Transverse colon (tissue), 4 donors: ENCODE data around the gene SLC30A9. TPM values are rescaled to one million over a fixed set of nuclear protein-coding genes. Genes with fewer than 3 reads are reported as not detected.

Experiments used
- DNase-seq: peaks from one replicate; pipeline ENCODE4 v3.0.0-alpha.2; 2019
- H3K27ac ChIP-seq, 4 donors: fragments of 200-600 bp; sonication (generic); 2 replicates each; pipeline ENCODE4 v1.5.1; 2016 to 2018; ENCODE audit warnings: inconsistent platforms in 4 of 4
- H3K27me3 ChIP-seq: fragments of 200-600 bp; sonication (generic); 2 replicates; pipeline ENCODE4 v1.5.1; 2017; ENCODE audit warnings: inconsistent platforms
- H3K36me3 ChIP-seq, 4 donors: fragments of 200-600 bp; sonication (generic); 2 replicates each; pipeline ENCODE4 v1.5.1; 2017 to 2019; ENCODE audit warnings: inconsistent platforms in 4 of 4
- H3K4me1 ChIP-seq, 4 donors: fragments of 200-600 bp; sonication (generic); 2 replicates each; pipeline ENCODE4 v1.5.1; 2017 to 2020; ENCODE audit warnings: inconsistent platforms in 4 of 4
- H3K4me3 ChIP-seq, 4 donors: fragments of 200-600 bp; sonication (generic); 1 replicate in 1 of 4; 2 replicates in 3 of 4; pipeline versions ENCODE4 v1.5.1 to v1.6.1; 2017 to 2019; ENCODE audit warnings: inconsistent platforms in 4 of 4
- H3K9me3 ChIP-seq, 2 donors: fragments of 200-600 bp; sonication (generic); 2 replicates each; pipeline ENCODE4 v1.5.1; 2017 to 2019; ENCODE audit warnings: inconsistent platforms in 2 of 2
- EP300 ChIP-seq: sonication (generic); formaldehyde crosslinking; IDR thresholded peaks from one replicate; pipeline ENCODE4 v1.6.1; 2017; ENCODE audit warnings: antibody characterized with exemption, low read depth
- POLR2A ChIP-seq: fragments of 450-650 bp; IDR thresholded peaks from one replicate; pipeline ENCODE4 v1.6.1; 2016; ENCODE audit warnings: antibody characterized with exemption, mild to moderate bottlenecking, moderate library complexity
- POLR2AphosphoS5 ChIP-seq, 3 donors: sonication (generic); formaldehyde crosslinking; IDR thresholded peaks; one replicate each; pipeline ENCODE4 v1.6.1; 2016; ENCODE audit warnings: antibody characterized with exemption in 3 of 3
- whole genome bisulfite sequencing, 2 donors: methylation state at CpG; one replicate each; pipeline ENCODE4 v1.1.5; 2018; ENCODE audit warnings: low coverage in 1 of 2; 5-methylcytosine and 5-hydroxymethylcytosine counted together
- in situ Hi-C, 4 donors: fragments of 200-750 bp; cut with MboI; loops; one replicate each; pipeline versions ENCODE4 v1.15.0 to v1.15.1; 2017; ENCODE audit warnings: low sequenced_read_pairs in 3 of 4, low pct_ligation_motif_present in 1 of 4, low pct_unique_long_range_greater_than_20kb in 1 of 4
- intact Hi-C: fragments of 100-400 bp; cut with DNase I; formaldehyde crosslinking; loops from one replicate; pipeline ENCODE4 v1.15.1; 2023; ENCODE audit warnings: low total_unique reads
- total RNA-seq, 4 donors: library from RNA; depleted of rRNA; stranded (reverse); fragments of >200 nt; gene quantifications; one replicate each; pipeline ENCODE4 v1.1.0, GENCODE V29; 2016
- TF ChIP-seq, protein P1 (sequence below), 5 experiments: fragments of 200-600 bp in 3 of 5; fragments of 450-650 bp in 2 of 5; sonication (generic) in 3 of 5; IDR thresholded peaks; 1 replicate in 2 of 5; 2 replicates in 3 of 5; pipeline ENCODE4 v1.5.1; 2016 to 2017; ENCODE audit warnings: antibody characterized with exemption in 5 of 5, inconsistent platforms in 3 of 5, mild to moderate bottlenecking in 2 of 5, moderate library complexity in 1 of 5

The SLC30A9 gene
- total RNA-seq, 4 donors from 2014 or later: 42.6 to 59.8 (median 47.9) TPM

GRCh38 chr4:41999321-41999720, 9.0 kb downstream of the SLC30A9 start:
- no peaks in the 10 kb centered on the region for H3K4me1 ChIP-seq
- no peak overlapping the region for H3K4me3 ChIP-seq
- intact Hi-C loops: no loop called here
- H3K27me3 ChIP-seq: no peaks in the 10 kb centered on the region
- in situ Hi-C loops: no loop called here
- H3K27ac ChIP-seq: no peak overlapping the region
- no peak for DNase-seq
- TF ChIP-seq POLR2AphosphoS5 (IDR thresholded peaks at IDR 0.05): no peak
- TF ChIP-seq, protein P1, sequence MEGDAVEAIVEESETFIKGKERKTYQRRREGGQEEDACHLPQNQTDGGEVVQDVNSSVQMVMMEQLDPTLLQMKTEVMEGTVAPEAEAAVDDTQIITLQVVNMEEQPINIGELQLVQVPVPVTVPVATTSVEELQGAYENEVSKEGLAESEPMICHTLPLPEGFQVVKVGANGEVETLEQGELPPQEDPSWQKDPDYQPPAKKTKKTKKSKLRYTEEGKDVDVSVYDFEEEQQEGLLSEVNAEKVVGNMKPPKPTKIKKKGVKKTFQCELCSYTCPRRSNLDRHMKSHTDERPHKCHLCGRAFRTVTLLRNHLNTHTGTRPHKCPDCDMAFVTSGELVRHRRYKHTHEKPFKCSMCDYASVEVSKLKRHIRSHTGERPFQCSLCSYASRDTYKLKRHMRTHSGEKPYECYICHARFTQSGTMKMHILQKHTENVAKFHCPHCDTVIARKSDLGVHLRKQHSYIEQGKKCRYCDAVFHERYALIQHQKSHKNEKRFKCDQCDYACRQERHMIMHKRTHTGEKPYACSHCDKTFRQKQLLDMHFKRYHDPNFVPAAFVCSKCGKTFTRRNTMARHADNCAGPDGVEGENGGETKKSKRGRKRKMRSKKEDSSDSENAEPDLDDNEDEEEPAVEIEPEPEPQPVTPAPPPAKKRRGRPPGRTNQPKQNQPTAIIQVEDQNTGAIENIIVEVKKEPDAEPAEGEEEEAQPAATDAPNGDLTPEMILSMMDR (IDR thresholded peaks at IDR 0.05): no peak
- no peak for TF ChIP-seq POLR2A
- TF ChIP-seq EP300: no peak
- H3K9me3 ChIP-seq: no peaks in the 10 kb centered on the region
- H3K36me3 ChIP-seq: peaks cover 0 to 17% (median 4%) of the 10 kb centered on the region in 4 donors

DNA sequence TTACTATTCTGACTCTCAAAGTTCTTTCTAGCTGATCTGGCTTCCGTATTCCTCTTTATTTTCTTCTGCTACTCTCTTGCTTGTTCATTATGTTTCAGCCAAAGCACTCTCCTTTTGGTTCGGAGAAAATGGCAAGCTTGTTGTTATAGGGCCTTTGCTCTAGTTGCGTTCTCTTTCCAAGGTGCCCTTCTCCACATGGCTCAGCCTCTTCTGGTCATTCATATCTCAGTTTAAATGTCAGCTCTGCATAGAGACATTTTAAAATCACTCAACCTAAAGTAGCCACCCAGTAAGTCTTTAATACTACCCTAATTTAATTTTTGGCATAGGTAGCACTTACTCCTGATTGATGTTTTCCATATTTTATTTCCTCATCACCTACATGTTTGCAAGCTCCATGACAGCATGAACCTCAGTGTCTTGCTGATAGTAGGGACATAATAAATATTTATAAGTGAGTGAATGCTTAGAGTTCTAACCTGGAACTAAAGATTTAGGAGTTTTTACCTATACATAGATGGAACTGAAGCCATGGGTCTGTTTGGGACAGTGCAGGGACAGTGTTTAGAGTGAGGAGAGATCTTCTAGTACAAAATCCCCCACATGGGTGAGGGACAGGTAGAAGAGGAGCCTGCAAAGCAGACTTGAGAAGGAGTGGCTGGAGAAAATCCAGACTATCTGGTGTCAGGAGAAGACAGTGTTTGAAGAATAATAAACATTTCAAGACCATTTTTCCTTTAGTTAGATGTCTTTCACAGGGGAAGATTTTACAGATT, 17.9 kb downstream of the SLC30A9 start:
- in situ Hi-C loops: no loop called here
- 98 to 100% methylated on average over 3 of the region's 3 CpGs for WGBS, 2 donors
- DNase-seq: no peak

GRCh38 chr4:42015438-42015837, 25.1 kb downstream of the SLC30A9 start:
- Histone ChIP-seq H3K36me3 (no peaks in the 10 kb centered on the region), H3K4me3 (no peak overlapping the region), H3K9me3 (no peaks in the 10 kb centered on the region), H3K27me3 (no peaks in the 10 kb centered on the region), H3K4me1 (peaks cover 0 to 3% (median 0%) of the 10 kb centered on the region in 4 donors), H3K27ac (no peak overlapping the region)
- intact Hi-C loops: no loop called here
- 95 to 98% methylated on average over 2 of the region's 2 CpGs for WGBS, 2 donors
- TF ChIP-seq POLR2AphosphoS5 (IDR thresholded peaks at IDR 0.05) (no peak), EP300 (no peak), POLR2A (no peak)
- TF ChIP-seq, protein P1 (IDR thresholded peaks at IDR 0.05): no peak
- DNase-seq: no peak
- in situ Hi-C loops: no loop called here

More for the DNA sequence above, 17.9 kb downstream of the SLC30A9 start:
- no peaks in the 10 kb centered on the region for H3K9me3 ChIP-seq
- intact Hi-C loops: no loop called here
- H3K27ac ChIP-seq: no peak overlapping the region
- H3K4me3 ChIP-seq: no peak overlapping the region
- H3K27me3 ChIP-seq: no peaks in the 10 kb centered on the region
- H3K4me1 ChIP-seq: peaks cover 0 to 7% (median 0%) of the 10 kb centered on the region in 4 donors
- no peak for TF ChIP-seq POLR2A
- TF ChIP-seq, protein P1 (IDR thresholded peaks at IDR 0.05): no peak
- no peak for TF ChIP-seq EP300
- no peak for TF ChIP-seq POLR2AphosphoS5 (IDR thresholded peaks at IDR 0.05)
- peaks cover 0 to 7% (median 3%) of the 10 kb centered on the region in 4 donors for H3K36me3 ChIP-seq

DNA sequence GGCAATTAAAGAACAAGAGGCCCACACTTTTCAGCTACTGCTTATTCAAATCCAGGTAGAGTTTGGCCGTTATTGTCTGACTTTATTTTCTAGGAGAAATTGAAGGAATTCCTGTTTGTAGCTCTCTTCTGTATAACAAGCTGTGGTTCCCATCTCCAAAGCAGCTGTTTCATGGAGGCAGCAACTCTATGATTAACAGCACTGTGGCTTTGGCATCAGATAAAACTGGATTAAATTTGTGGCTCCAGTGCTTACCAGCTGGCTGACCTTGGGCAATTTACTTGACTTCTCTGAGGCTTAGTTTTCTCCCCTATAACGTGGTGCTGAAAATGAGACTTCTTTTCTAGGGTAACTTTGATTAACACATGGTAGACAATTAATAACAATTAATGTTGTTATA, 28.1 kb downstream of the SLC30A9 start:
- H3K36me3 ChIP-seq: peaks cover 0 to 18% (median 5%) of the 10 kb centered on the region in 4 donors
- no peak overlapping the region for H3K27ac ChIP-seq
- DNase-seq: no peak
- intact Hi-C loops (no loop called here), in situ Hi-C loops (no loop called here)
- H3K9me3 ChIP-seq: no peaks in the 10 kb centered on the region
- H3K4me1 ChIP-seq: peaks cover 0 to 3% (median 0%) of the 10 kb centered on the region in 4 donors
- no peaks in the 10 kb centered on the region for H3K27me3 ChIP-seq
- 83 to 92% methylated on average over 2 of the region's 2 CpGs for WGBS, 2 donors
- TF ChIP-seq POLR2AphosphoS5 (IDR thresholded peaks at IDR 0.05): no peak
- TF ChIP-seq, protein P1 (IDR thresholded peaks at IDR 0.05): no peak
- no peak for TF ChIP-seq POLR2A
- TF ChIP-seq EP300: no peak
- H3K4me3 ChIP-seq: no peak overlapping the region
